OCI-LY1 (cell line): ENCODE measurements around the gene SCD.

Experiments
- EZH2 ChIP-seq: fragments of 200-600 bp; sonication (generic), shearing (Covaris generic); IDR thresholded peaks from 2 replicates; pipeline ENCODE4 v1.8.0; 2017; ENCODE audit warnings: borderline replicate concordance, mixed run types, mild to moderate bottlenecking, antibody characterized with exemption, low read length, moderate library complexity, mixed read lengths
- TF ChIP-seq, protein P1 (sequence below): fragments of 200-600 bp; sonication (generic), shearing (Covaris generic); IDR thresholded peaks from 2 replicates; pipeline ENCODE4 v1.5.1; 2017; ENCODE audit warnings: mild to moderate bottlenecking, antibody characterized with exemption, low read length, moderate library complexity, mixed read lengths

DNA sequence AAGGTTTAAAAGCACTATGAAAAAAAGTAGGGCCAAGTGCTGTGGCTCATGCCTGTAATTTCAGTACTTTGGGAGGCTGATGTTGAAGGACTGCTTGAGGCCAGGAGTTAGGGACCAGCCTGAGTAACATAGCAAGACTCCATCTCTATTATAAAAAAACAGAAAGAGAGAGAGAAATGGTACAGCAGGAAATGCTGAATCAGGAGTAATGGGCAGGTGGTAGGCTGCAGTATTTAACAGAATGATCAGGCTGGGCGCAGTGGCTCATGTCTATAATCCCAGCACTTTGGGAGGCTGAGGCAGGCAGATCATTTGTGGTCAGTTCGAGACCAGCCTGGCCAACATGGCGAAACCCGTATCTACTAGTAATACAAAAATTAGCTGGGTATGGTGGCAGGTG lies 49.6 kb downstream of the SCD start:
- TF ChIP-seq, protein P1, sequence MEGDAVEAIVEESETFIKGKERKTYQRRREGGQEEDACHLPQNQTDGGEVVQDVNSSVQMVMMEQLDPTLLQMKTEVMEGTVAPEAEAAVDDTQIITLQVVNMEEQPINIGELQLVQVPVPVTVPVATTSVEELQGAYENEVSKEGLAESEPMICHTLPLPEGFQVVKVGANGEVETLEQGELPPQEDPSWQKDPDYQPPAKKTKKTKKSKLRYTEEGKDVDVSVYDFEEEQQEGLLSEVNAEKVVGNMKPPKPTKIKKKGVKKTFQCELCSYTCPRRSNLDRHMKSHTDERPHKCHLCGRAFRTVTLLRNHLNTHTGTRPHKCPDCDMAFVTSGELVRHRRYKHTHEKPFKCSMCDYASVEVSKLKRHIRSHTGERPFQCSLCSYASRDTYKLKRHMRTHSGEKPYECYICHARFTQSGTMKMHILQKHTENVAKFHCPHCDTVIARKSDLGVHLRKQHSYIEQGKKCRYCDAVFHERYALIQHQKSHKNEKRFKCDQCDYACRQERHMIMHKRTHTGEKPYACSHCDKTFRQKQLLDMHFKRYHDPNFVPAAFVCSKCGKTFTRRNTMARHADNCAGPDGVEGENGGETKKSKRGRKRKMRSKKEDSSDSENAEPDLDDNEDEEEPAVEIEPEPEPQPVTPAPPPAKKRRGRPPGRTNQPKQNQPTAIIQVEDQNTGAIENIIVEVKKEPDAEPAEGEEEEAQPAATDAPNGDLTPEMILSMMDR = no peak
- TF ChIP-seq EZH2 = no peak
